Measurements from ENCODE around the gene TNS1.

GRCh38 chr2:218026244-218026643, 23.4 kb upstream of the TNS1 start:
- TF ChIP-seq POLR2A (IDR thresholded peaks at IDR 0.05; ENCODE audit: borderline replicate concordance, extremely low read depth, insufficient read depth, insufficient read length) (no peak), CTCF (IDR thresholded peaks at IDR 0.05 in 2 of 3, conservative IDR thresholded peaks at IDR 0.05 in 1 of 3; ENCODE audit: borderline replicate concordance in 1 of 3, insufficient read depth in 1 of 3, low read depth in 2 of 3, low read length in 2 of 3) (no peak), RAD21 (IDR thresholded peaks at IDR 0.05; ENCODE audit: low read depth) (no peak), CEBPB (IDR thresholded peaks at IDR 0.05; ENCODE audit: low read depth) (no peak), YY1 (IDR thresholded peaks at IDR 0.05; ENCODE audit: extremely low read depth, insufficient replicate concordance, low read depth, low read length) (no peak), JUND (IDR thresholded peaks at IDR 0.05) (no peak), SP1 (IDR thresholded peaks at IDR 0.05; ENCODE audit: low read depth) (no peak), ATF3 (IDR thresholded peaks at IDR 0.05) (no peak)

Measured in HCT116 (cell line).